HL-60 (cell line): Measurements from ENCODE around the gene NAPEPLD.

Experiments used
- GABPA ChIP-seq: IDR thresholded peaks from 2 replicates; pipeline ENCODE4 v1.6.1; 2012; ENCODE audit warnings: low read depth
- POLR2AphosphoS5 ChIP-seq: IDR thresholded peaks from 2 replicates; pipeline ENCODE4 v1.6.1; 2012; ENCODE audit warnings: low read depth
- REST ChIP-seq: IDR thresholded peaks from 2 replicates; pipeline ENCODE4 v1.6.1; 2012; ENCODE audit warnings: low read depth; ENCODE audit not compliant: insufficient replicate concordance
- SPI1 ChIP-seq: IDR thresholded peaks from 2 replicates; pipeline ENCODE4 v1.6.1; 2012; ENCODE audit warnings: low read depth, mild to moderate bottlenecking, borderline replicate concordance
- TF ChIP-seq, protein P1 (sequence below): IDR thresholded peaks from one replicate; pipeline ENCODE4 v1.5.1; 2011; ENCODE audit warnings: low read length, control low read depth, inconsistent platforms; ENCODE audit not compliant: insufficient read depth

GRCh38 chr7:103071000-103071399 is 77.9 kb downstream of the NAPEPLD start:
- TF ChIP-seq POLR2AphosphoS5: no peak
- TF ChIP-seq, protein P1, sequence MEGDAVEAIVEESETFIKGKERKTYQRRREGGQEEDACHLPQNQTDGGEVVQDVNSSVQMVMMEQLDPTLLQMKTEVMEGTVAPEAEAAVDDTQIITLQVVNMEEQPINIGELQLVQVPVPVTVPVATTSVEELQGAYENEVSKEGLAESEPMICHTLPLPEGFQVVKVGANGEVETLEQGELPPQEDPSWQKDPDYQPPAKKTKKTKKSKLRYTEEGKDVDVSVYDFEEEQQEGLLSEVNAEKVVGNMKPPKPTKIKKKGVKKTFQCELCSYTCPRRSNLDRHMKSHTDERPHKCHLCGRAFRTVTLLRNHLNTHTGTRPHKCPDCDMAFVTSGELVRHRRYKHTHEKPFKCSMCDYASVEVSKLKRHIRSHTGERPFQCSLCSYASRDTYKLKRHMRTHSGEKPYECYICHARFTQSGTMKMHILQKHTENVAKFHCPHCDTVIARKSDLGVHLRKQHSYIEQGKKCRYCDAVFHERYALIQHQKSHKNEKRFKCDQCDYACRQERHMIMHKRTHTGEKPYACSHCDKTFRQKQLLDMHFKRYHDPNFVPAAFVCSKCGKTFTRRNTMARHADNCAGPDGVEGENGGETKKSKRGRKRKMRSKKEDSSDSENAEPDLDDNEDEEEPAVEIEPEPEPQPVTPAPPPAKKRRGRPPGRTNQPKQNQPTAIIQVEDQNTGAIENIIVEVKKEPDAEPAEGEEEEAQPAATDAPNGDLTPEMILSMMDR: no peak
- no peak for TF ChIP-seq REST
- TF ChIP-seq GABPA: no peak
- no peak for TF ChIP-seq SPI1
